ENCODE data around the gene PLBD1.

GRCh38 chr12:14557966-14558365, 9.7 kb downstream of the PLBD1 start:
- TF ChIP-seq POLR2A (IDR thresholded peaks at IDR 0.05): no peak
- TF ChIP-seq CTCF (IDR thresholded peaks at IDR 0.05): no peak
